IPS DF 6.9 (cell line): ENCODE results near the gene GSG1L.

Experiments used
- DNase-seq: peaks from one replicate; pipeline ENCODE4 v3.0.0-alpha.2; 2013; ENCODE audit warnings: low read depth, low spot score
- H3K27ac ChIP-seq: one replicate; pipeline ENCODE4 v1.5.1; 2013; ENCODE audit warnings: low read length, control low read depth
- H3K27me3 ChIP-seq: 2 replicates; pipeline ENCODE4 v1.6.1; 2013; ENCODE audit warnings: mild to moderate bottlenecking, low read length; ENCODE audit not compliant: control insufficient read depth, insufficient read depth
- H3K36me3 ChIP-seq: 2 replicates; pipeline ENCODE4 v1.6.1; 2013; ENCODE audit warnings: low read length; ENCODE audit not compliant: control insufficient read depth, insufficient read depth
- H3K4me1 ChIP-seq: 2 replicates; pipeline ENCODE4 v1.6.1; 2013; ENCODE audit warnings: low read length; ENCODE audit not compliant: control insufficient read depth, insufficient read depth
- H3K4me3 ChIP-seq: 2 replicates; pipeline ENCODE4 v1.5.1; 2013; ENCODE audit warnings: mild to moderate bottlenecking, low read length
- H3K9me3 ChIP-seq: 2 replicates; pipeline ENCODE4 v1.6.1; 2013; ENCODE audit warnings: low read length, inconsistent platforms; ENCODE audit not compliant: control insufficient read depth, insufficient read depth
- WGBS: extraction: QIAGEN DNeasy Blood & Tissue Kit; methylation state at CpG from one replicate; pipeline ENCODE4 v1.1.7; 2013; ENCODE audit warnings: mixed read lengths, missing lambda C conversion rate; ENCODE audit not compliant: insufficient read length, insufficient coverage; 5-methylcytosine and 5-hydroxymethylcytosine counted together

GSG1L gene

GRCh38 chr16:28001184-28001583 is 62.3 kb downstream of the GSG1L start:
- Histone ChIP-seq H3K36me3 (no peaks in the 10 kb centered on the region), H3K4me1 (no peaks in the 10 kb centered on the region), H3K27me3 (no peaks in the 10 kb centered on the region), H3K4me3 (no peak overlapping the region), H3K9me3 (no peaks in the 10 kb centered on the region), H3K27ac (no peak overlapping the region)
- no CpG with 5 or more reads among the region's 9 CpGs for WGBS
- DNase-seq: no peak

- Histone ChIP-seq H3K27me3 (no peaks in the 10 kb centered on the region), H3K27ac (no peak overlapping the region), H3K9me3 (no peaks in the 10 kb centered on the region), H3K4me1 (no peaks in the 10 kb centered on the region), H3K36me3 (no peaks in the 10 kb centered on the region), H3K4me3 (no peak overlapping the region)
- no peak for DNase-seq
- no CpG with 5 or more reads among the region's 9 CpGs for WGBS
Observed at GRCh38 chr16:28000314-28001169, 63.0 kb downstream of the GSG1L start.

GRCh38 chr16:27999687-28000086 is 63.8 kb downstream of the GSG1L start:
- Histone ChIP-seq H3K4me3 (no peak overlapping the region), H3K9me3 (0 out of 2 replicates have a peak, but pooled peaks cover 1% of the 10 kb centered on the region), H3K36me3 (no peaks in the 10 kb centered on the region), H3K27me3 (no peaks in the 10 kb centered on the region), H3K27ac (no peak overlapping the region), H3K4me1 (no peaks in the 10 kb centered on the region)
- DNase-seq: no peak
- WGBS: no CpG with 5 or more reads among the region's 2 CpGs

- no CpG with 5 or more reads among the region's 5 CpGs for WGBS
- Histone ChIP-seq H3K4me1 (no peaks in the 10 kb centered on the region), H3K36me3 (no peaks in the 10 kb centered on the region), H3K27ac (no peak overlapping the region), H3K4me3 (no peak overlapping the region), H3K9me3 (0 out of 2 replicates have a peak, but pooled peaks cover 1% of the 10 kb centered on the region), H3K27me3 (no peaks in the 10 kb centered on the region)
- no peak for DNase-seq
Observed at GRCh38 chr16:27995378-27995777, 68.1 kb downstream of the GSG1L start.

- Histone ChIP-seq H3K4me3 (no peak overlapping the region), H3K36me3 (no peaks in the 10 kb centered on the region), H3K27ac (no peak overlapping the region), H3K4me1 (no peaks in the 10 kb centered on the region), H3K27me3 (no peaks in the 10 kb centered on the region), H3K9me3 (0 out of 2 replicates have a peak, but pooled peaks cover 1% of the 10 kb centered on the region)
- DNase-seq: no peak
- WGBS: no CpG with 5 or more reads among the region's 4 CpGs
Observed at GRCh38 chr16:27994686-27995085, 68.8 kb downstream of the GSG1L start.

- Histone ChIP-seq H3K27me3 (no peaks in the 10 kb centered on the region), H3K4me3 (no peak overlapping the region), H3K27ac (no peak overlapping the region), H3K9me3 (0 out of 2 replicates have a peak, but pooled peaks cover 1% of the 10 kb centered on the region), H3K4me1 (no peaks in the 10 kb centered on the region), H3K36me3 (no peaks in the 10 kb centered on the region)
- WGBS: no CpG with 5 or more reads among the region's 3 CpGs
- no peak for DNase-seq
Observed at GRCh38 chr16:27993587-27993986, 69.9 kb downstream of the GSG1L start.

- Histone ChIP-seq H3K36me3 (no peaks in the 10 kb centered on the region), H3K27ac (no peak overlapping the region), H3K27me3 (no peaks in the 10 kb centered on the region), H3K4me3 (no peak overlapping the region), H3K4me1 (no peaks in the 10 kb centered on the region), H3K9me3 (0 out of 2 replicates have a peak, but pooled peaks cover 1% of the 10 kb centered on the region)
- WGBS: no CpG with 5 or more reads among the region's 9 CpGs
- DNase-seq: no peak
Observed at GRCh38 chr16:27991876-27992275, 71.6 kb downstream of the GSG1L start.

GRCh38 chr16:27985981-27986380 is 77.5 kb downstream of the GSG1L start:
- H3K4me1 ChIP-seq: no peaks in the 10 kb centered on the region
- WGBS: no CpG with 5 or more reads among the region's 5 CpGs
- DNase-seq: no peak
- no peaks in the 10 kb centered on the region for H3K9me3 ChIP-seq
- H3K36me3 ChIP-seq: no peaks in the 10 kb centered on the region
- H3K27ac ChIP-seq: no peak overlapping the region
- H3K4me3 ChIP-seq: no peak overlapping the region
- H3K27me3 ChIP-seq: no peaks in the 10 kb centered on the region

- no peak for DNase-seq
- no peaks in the 10 kb centered on the region for H3K36me3 ChIP-seq
- no peak overlapping the region for H3K27ac ChIP-seq
- no peaks in the 10 kb centered on the region for H3K9me3 ChIP-seq
- WGBS: no CpG with 5 or more reads among the region's 7 CpGs
- H3K4me1 ChIP-seq: no peaks in the 10 kb centered on the region
- H3K27me3 ChIP-seq: no peaks in the 10 kb centered on the region
- H3K4me3 ChIP-seq: no peak overlapping the region
Observed at GRCh38 chr16:27984121-27984520, 79.4 kb downstream of the GSG1L start.

GRCh38 chr16:27983244-27983643 is 80.3 kb downstream of the GSG1L start:
- Histone ChIP-seq H3K9me3 (no peaks in the 10 kb centered on the region), H3K36me3 (no peaks in the 10 kb centered on the region), H3K27ac (no peak overlapping the region), H3K4me3 (no peak overlapping the region), H3K27me3 (no peaks in the 10 kb centered on the region), H3K4me1 (no peaks in the 10 kb centered on the region)
- WGBS: no CpG with 5 or more reads among the region's 2 CpGs
- DNase-seq: no peak

GRCh38 chr16:27982184-27982583 is 81.3 kb downstream of the GSG1L start:
- no peaks in the 10 kb centered on the region for H3K4me1 ChIP-seq
- H3K27ac ChIP-seq: no peak overlapping the region
- no peaks in the 10 kb centered on the region for H3K36me3 ChIP-seq
- DNase-seq: no peak
- no peak overlapping the region for H3K4me3 ChIP-seq
- no peaks in the 10 kb centered on the region for H3K27me3 ChIP-seq
- WGBS: no CpG with 5 or more reads among the region's 5 CpGs
- H3K9me3 ChIP-seq: no peaks in the 10 kb centered on the region
